ENCODE measurements around the gene AFG1L. TPM values are rescaled to one million over a fixed set of nuclear protein-coding genes. Genes with fewer than 3 reads are reported as not detected.
A peak's percentile ranks its signal among the peaks of the same experiment; 100 is the strongest.
"Not testable (repeated sequence)": the region's sequence is repeated elsewhere in the genome, so short reads cannot be mapped to it uniquely, and the experiment has no call there.

Gene AFG1L
- total RNA-seq, 2 experiments from 2014 or later, result 5.6 to 6.3 TPM

GRCh38 chr6:108260809-108261569, 33.9 kb upstream of the AFG1L start, which contains the start of gene SNX3:
Gene SNX3, minus strand, starts transcription at chr6:108261040. Its CDS starts 119 bp downstream, at chr6:108260921.
- DNase-seq (peak; percentile 92), ATAC-seq (peak; percentile 92)
- intact Hi-C loops (cut with micrococcal nuclease), result no loop called here
- no peaks in the 10 kb centered on the region for H3K9me3 Mint-ChIP-seq
- H3K27me3 Mint-ChIP-seq, result no peaks in the 10 kb centered on the region
- CTCF ChIA-PET, result interaction anchor here (1.1 to 2.4 kb wide), 5 partner anchors 10 to 237 kb away, joined by 3 to 11 read pairs (median 4); partner anchors contain the start of gene AFG1L
- TF ChIP-seq CTCF (IDR thresholded peaks at IDR 0.05), result no peak
- H3K4me3 Mint-ChIP-seq, result peak within 1 kb of the TSS; percentile 85
- peaks cover 22% of the 10 kb centered on the region for H3K4me1 Mint-ChIP-seq (ENCODE audit: low read depth)
- H3K27ac Mint-ChIP-seq, result peak within 1 kb of the TSS; percentile 93
- POLR2A ChIA-PET, result interaction anchor here (0.6 to 1.4 kb wide), 7 partner anchors 34 to 1864 kb away, joined by 3 to 11 read pairs (median 3); partner anchors contain the start of gene AFG1L
- H3K36me3 Mint-ChIP-seq (ENCODE audit: low read depth), result peaks cover 4% of the 10 kb centered on the region

- Mint-ChIP-seq H3K9me3 (no peaks in the 10 kb centered on the region), H3K4me3 (no peak overlapping the region), H3K4me1 (ENCODE audit: low read depth) (peaks cover 14% of the 10 kb centered on the region), H3K27me3 (no peaks in the 10 kb centered on the region), H3K36me3 (ENCODE audit: low read depth) (no peaks in the 10 kb centered on the region), H3K27ac (no peak overlapping the region)
- no peak for ATAC-seq
- CTCF ChIA-PET, result interaction anchor here (0.7 to 1.3 kb wide), 3 partner anchors 10 to 228 kb away, joined by 3 to 5 read pairs (median 3); no protein-coding TSS in a partner anchor
- no peak for DNase-seq
- intact Hi-C loops (cut with micrococcal nuclease), result no loop called here
- TF ChIP-seq CTCF (IDR thresholded peaks at IDR 0.05), result no peak
- POLR2A ChIA-PET, result no interaction called here
Observed at GRCh38 chr6:108263371-108263770, 31.5 kb upstream of the AFG1L start.

GRCh38 chr6:108268845-108269244, 26.0 kb upstream of the AFG1L start:
- Mint-ChIP-seq H3K4me3 (no peak overlapping the region), H3K27me3 (no peaks in the 10 kb centered on the region), H3K9me3 (no peaks in the 10 kb centered on the region), H3K4me1 (ENCODE audit: low read depth) (no peaks in the 10 kb centered on the region), H3K36me3 (ENCODE audit: low read depth) (no peaks in the 10 kb centered on the region), H3K27ac (no peak overlapping the region)
- ATAC-seq, result no peak
- ChIA-PET POLR2A (interaction anchor here (1.0 kb wide), 1 partner anchor 26 kb away, joined by 3 read pairs; the partner anchor contains the start of gene AFG1L), CTCF (interaction anchor here (1.2 kb wide), 1 partner anchor 11 kb away, joined by 4 read pairs; no protein-coding TSS in a partner anchor)
- TF ChIP-seq CTCF (IDR thresholded peaks at IDR 0.05), result no peak
- DNase-seq, result no peak
- intact Hi-C loops (cut with micrococcal nuclease), result no loop called here

- H3K4me3 Mint-ChIP-seq; H3K27ac Mint-ChIP-seq; H3K4me1 Mint-ChIP-seq (ENCODE audit: low read depth); H3K9me3 Mint-ChIP-seq; DNase-seq; intact Hi-C loops (cut with micrococcal nuclease); ATAC-seq; H3K27me3 Mint-ChIP-seq; H3K36me3 Mint-ChIP-seq (ENCODE audit: low read depth); POLR2A ChIA-PET; CTCF ChIA-PET: not testable (repeated sequence)
Observed at GRCh38 chr6:108269955-108270354, 24.9 kb upstream of the AFG1L start.

GRCh38 chr6:108274546-108274945, 20.3 kb upstream of the AFG1L start:
- Mint-ChIP-seq H3K27ac (no peak overlapping the region), H3K36me3 (ENCODE audit: low read depth) (no peaks in the 10 kb centered on the region), H3K4me3 (no peak overlapping the region), H3K27me3 (no peaks in the 10 kb centered on the region), H3K4me1 (ENCODE audit: low read depth) (no peaks in the 10 kb centered on the region), H3K9me3 (no peaks in the 10 kb centered on the region)
- POLR2A ChIA-PET, result no interaction called here
- no peak for TF ChIP-seq CTCF (IDR thresholded peaks at IDR 0.05)
- intact Hi-C loops (cut with micrococcal nuclease), result no loop called here
- ATAC-seq (no peak), DNase-seq (no peak)
- CTCF ChIA-PET, result no interaction called here
